Skin epidermis (tissue), 12 donors: ENCODE data around the gene USPL1.
A peak's percentile ranks its signal among the peaks of the same experiment; 100 is the strongest.
"Not testable (repeated sequence)": the region's sequence is repeated elsewhere in the genome, so short reads cannot be mapped to it uniquely, and the experiment has no call there.

Source experiments
- H3K27ac ChIP-seq, 21 experiments: fragments of 200-600 bp; sonication (generic) in 11 of 21; one replicate each; pipeline ENCODE4 v1.5.0; 2020; ENCODE audit warnings: mild to moderate bottlenecking in 3 of 21, inconsistent platforms in 2 of 21, moderate library complexity in 2 of 21
- H3K4me3 ChIP-seq, 7 experiments: fragments of 200-600 bp; sonication (generic) in 2 of 7; one replicate each; pipeline ENCODE4 v1.5.0; 2020; ENCODE audit warnings: inconsistent platforms in 2 of 7, mild to moderate bottlenecking in 2 of 7, moderate library complexity in 1 of 7

The USPL1 gene

GRCh38 chr13:30648522-30649012 is 30.8 kb downstream of the USPL1 start:
- Histone ChIP-seq H3K27ac (peak overlapping the region in 1 of 21 experiments; percentile 29), H3K4me3 (no peak overlapping the region)

- H3K27ac ChIP-seq, H3K4me3 ChIP-seq: not testable (repeated sequence)
Observed at GRCh38 chr13:30651648-30652047, 33.9 kb downstream of the USPL1 start.

GRCh38 chr13:30652746-30653386 is 35.1 kb downstream of the USPL1 start:
- no peak overlapping the region for H3K4me3 ChIP-seq
- peak overlapping the region in 1 of 21 experiments; percentile 1 for H3K27ac ChIP-seq

- H3K4me3 ChIP-seq = no peak overlapping the region
- H3K27ac ChIP-seq = no peak overlapping the region
Observed at GRCh38 chr13:30654430-30654829, 36.7 kb downstream of the USPL1 start.

GRCh38 chr13:30656178-30656577 is 38.5 kb downstream of the USPL1 start:
- Histone ChIP-seq H3K27ac (no peak overlapping the region), H3K4me3 (no peak overlapping the region)

- no peak overlapping the region for H3K4me3 ChIP-seq
Observed at GRCh38 chr13:30659980-30660379, 42.3 kb downstream of the USPL1 start.

GRCh38 chr13:30660796-30661195 is 43.1 kb downstream of the USPL1 start:
- no peak overlapping the region for H3K4me3 ChIP-seq
- no peak overlapping the region for H3K27ac ChIP-seq

More at GRCh38 chr13:30659980-30660379, 42.3 kb downstream of the USPL1 start:
- peak overlapping the region in 1 of 21 experiments; percentile 16 for H3K27ac ChIP-seq

GRCh38 chr13:30664689-30665275 is 47.1 kb downstream of the USPL1 start:
- no peak overlapping the region for H3K4me3 ChIP-seq
- no peak overlapping the region for H3K27ac ChIP-seq

- Histone ChIP-seq H3K4me3 (no peak overlapping the region), H3K27ac (no peak overlapping the region)
Observed at GRCh38 chr13:30665638-30666037, 47.9 kb downstream of the USPL1 start.

- Histone ChIP-seq H3K4me3 (no peak overlapping the region), H3K27ac (no peak overlapping the region)
Observed at GRCh38 chr13:30666113-30666512, 48.4 kb downstream of the USPL1 start.

GRCh38 chr13:30667014-30667413 is 49.3 kb downstream of the USPL1 start:
- no peak overlapping the region for H3K4me3 ChIP-seq
- H3K27ac ChIP-seq = no peak overlapping the region

GRCh38 chr13:30668312-30668711 is 50.6 kb downstream of the USPL1 start:
- Histone ChIP-seq H3K4me3 (no peak overlapping the region), H3K27ac (no peak overlapping the region)

GRCh38 chr13:30671271-30671815 is 53.6 kb downstream of the USPL1 start:
- no peak overlapping the region for H3K27ac ChIP-seq
- H3K4me3 ChIP-seq = no peak overlapping the region

- H3K27ac ChIP-seq = peak overlapping the region in 20 of 21 experiments; percentile 52 to 92 (median 70)
- H3K4me3 ChIP-seq = peak overlapping the region; percentile 38 to 55 (median 46)
Observed at GRCh38 chr13:30673669-30674521, 56.2 kb downstream of the USPL1 start.

GRCh38 chr13:30675717-30676116 is 58.0 kb downstream of the USPL1 start:
- Histone ChIP-seq H3K27ac (peak overlapping the region in 1 of 21 experiments; percentile 36), H3K4me3 (no peak overlapping the region)

GRCh38 chr13:30676672-30677071 is 59.0 kb downstream of the USPL1 start:
- no peak overlapping the region for H3K4me3 ChIP-seq
- no peak overlapping the region for H3K27ac ChIP-seq

- H3K4me3 ChIP-seq = no peak overlapping the region
- no peak overlapping the region for H3K27ac ChIP-seq
Observed at GRCh38 chr13:30679483-30680330, 62.0 kb downstream of the USPL1 start.

GRCh38 chr13:30681843-30682242 is 64.1 kb downstream of the USPL1 start:
- Histone ChIP-seq H3K27ac (no peak overlapping the region), H3K4me3 (no peak overlapping the region)

GRCh38 chr13:30685320-30685859 is 67.7 kb downstream of the USPL1 start:
- Histone ChIP-seq H3K27ac (no peak overlapping the region), H3K4me3 (no peak overlapping the region)
